ENCODE measurements around the gene SIGMAR1. TPM values are rescaled to one million over a fixed set of nuclear protein-coding genes. Genes with fewer than 3 reads are reported as not detected.
"Not testable (repeated sequence)": the region's sequence is repeated elsewhere in the genome, so short reads cannot be mapped to it uniquely, and the experiment has no call there.

SIGMAR1 gene
- total and polyA plus RNA-seq, 3 donors from 2014 or later = 50.3 to 92.4 (median 87.1) TPM

DNA sequence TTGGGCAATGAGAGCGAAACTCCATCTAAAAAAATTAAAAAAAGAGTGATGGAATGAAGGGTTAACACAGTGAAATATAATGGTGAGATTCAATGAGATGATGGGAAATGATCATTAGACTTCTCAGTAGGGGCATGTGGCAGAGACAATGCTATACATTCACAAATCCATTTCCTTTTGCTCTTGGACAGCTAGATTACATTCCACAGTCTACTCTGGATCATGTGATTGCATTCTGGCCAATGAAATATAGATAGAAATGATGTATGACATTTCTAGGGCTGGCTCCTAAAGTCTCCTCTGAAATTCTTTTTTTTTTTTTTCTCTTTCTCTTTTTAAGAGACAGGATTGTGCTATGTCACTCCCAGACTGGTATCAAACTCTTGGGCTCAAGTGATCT, 5.1 kb upstream of the SIGMAR1 start:
- TF ChIP-seq, protein P1, sequence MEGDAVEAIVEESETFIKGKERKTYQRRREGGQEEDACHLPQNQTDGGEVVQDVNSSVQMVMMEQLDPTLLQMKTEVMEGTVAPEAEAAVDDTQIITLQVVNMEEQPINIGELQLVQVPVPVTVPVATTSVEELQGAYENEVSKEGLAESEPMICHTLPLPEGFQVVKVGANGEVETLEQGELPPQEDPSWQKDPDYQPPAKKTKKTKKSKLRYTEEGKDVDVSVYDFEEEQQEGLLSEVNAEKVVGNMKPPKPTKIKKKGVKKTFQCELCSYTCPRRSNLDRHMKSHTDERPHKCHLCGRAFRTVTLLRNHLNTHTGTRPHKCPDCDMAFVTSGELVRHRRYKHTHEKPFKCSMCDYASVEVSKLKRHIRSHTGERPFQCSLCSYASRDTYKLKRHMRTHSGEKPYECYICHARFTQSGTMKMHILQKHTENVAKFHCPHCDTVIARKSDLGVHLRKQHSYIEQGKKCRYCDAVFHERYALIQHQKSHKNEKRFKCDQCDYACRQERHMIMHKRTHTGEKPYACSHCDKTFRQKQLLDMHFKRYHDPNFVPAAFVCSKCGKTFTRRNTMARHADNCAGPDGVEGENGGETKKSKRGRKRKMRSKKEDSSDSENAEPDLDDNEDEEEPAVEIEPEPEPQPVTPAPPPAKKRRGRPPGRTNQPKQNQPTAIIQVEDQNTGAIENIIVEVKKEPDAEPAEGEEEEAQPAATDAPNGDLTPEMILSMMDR (IDR thresholded peaks at IDR 0.05) = no peak
- no peak for TF ChIP-seq POLR2A (IDR thresholded peaks at IDR 0.05)
- intact Hi-C loops (cut with DNase I; ENCODE audit: low total_unique reads) = no loop called here
- no peaks in the 10 kb centered on the region for H3K9me3 ChIP-seq

DNA sequence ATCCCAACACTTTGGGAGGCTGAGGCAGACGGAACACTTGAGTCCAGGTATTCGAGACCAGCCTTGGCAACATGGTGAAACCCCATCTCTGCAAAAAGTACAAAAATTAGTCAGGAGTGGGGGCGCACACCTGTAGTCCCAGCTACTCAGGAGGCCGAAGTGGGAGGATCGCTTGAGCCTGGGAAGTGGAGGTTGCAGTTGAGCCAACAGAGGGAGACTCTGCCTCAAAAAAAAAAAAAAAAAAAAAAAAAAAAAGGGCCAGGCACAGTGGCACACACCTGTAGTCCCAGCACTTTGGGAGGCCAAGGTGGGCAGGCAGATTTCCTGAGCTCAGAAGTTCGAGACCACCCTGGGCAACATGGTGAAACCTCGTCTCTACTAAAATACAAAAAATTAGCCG, 1.7 kb upstream of the SIGMAR1 start:
- DNase-seq; intact Hi-C loops (cut with DNase I; ENCODE audit: low total_unique reads); H3K27me3 ChIP-seq; H3K9me3 ChIP-seq; H3K4me3 ChIP-seq; H3K36me3 ChIP-seq (ENCODE audit: low read depth, missing control alignments); H3K27ac ChIP-seq: not testable (repeated sequence)
- H3K4me1 ChIP-seq = peaks cover 11% of the 10 kb centered on the region
- WGBS, 2 donors = 83 to 91% methylated on average over 8 of the region's 8 CpGs

More for the DNA sequence above, 5.1 kb upstream of the SIGMAR1 start:
- WGBS, 2 donors = 94 to 100% methylated on average over 1 of the region's 1 CpG
- Histone ChIP-seq H3K4me1 (peaks cover 14% of the 10 kb centered on the region), H3K4me3 (no peak overlapping the region), H3K27me3 (no peaks in the 10 kb centered on the region), H3K36me3 (ENCODE audit: low read depth, missing control alignments) (no peaks in the 10 kb centered on the region), H3K27ac (no peak overlapping the region)
- no peak for DNase-seq

DNA sequence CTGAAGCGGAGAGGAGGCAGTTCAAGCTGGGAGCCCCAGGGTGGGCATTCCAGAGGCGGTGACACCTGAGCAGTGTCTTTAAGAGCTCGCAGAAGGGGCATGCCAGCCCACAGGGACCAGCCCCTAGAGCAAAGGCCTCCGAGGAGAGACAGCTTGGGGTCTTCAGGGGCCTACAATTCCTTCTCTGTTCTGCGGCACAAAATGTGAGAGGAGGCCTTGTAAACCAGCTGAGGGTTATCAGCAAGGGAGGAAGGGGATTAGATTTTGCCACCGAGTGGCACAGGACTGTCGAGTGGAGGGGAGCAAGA, 505 bp upstream of the SIGMAR1 start:
- H3K36me3 ChIP-seq (ENCODE audit: low read depth, missing control alignments) = no peaks in the 10 kb centered on the region
- 14 to 28% methylated on average over 3 to 7 of the region's 7 CpGs for WGBS, 2 donors
- H3K4me1 ChIP-seq = peaks cover 11% of the 10 kb centered on the region
- intact Hi-C loops (cut with DNase I; ENCODE audit: low total_unique reads) = no loop called here
- TF ChIP-seq, protein P1 (IDR thresholded peaks at IDR 0.05) = no peak
- TF ChIP-seq POLR2A (IDR thresholded peaks at IDR 0.05) = no peak
- no peaks in the 10 kb centered on the region for H3K9me3 ChIP-seq
- no peak for DNase-seq
- no peaks in the 10 kb centered on the region for H3K27me3 ChIP-seq
- peak overlapping the region; percentile 74 to 78 for H3K4me3 ChIP-seq
- H3K27ac ChIP-seq = peak overlapping the region; percentile 75 to 83

DNA sequence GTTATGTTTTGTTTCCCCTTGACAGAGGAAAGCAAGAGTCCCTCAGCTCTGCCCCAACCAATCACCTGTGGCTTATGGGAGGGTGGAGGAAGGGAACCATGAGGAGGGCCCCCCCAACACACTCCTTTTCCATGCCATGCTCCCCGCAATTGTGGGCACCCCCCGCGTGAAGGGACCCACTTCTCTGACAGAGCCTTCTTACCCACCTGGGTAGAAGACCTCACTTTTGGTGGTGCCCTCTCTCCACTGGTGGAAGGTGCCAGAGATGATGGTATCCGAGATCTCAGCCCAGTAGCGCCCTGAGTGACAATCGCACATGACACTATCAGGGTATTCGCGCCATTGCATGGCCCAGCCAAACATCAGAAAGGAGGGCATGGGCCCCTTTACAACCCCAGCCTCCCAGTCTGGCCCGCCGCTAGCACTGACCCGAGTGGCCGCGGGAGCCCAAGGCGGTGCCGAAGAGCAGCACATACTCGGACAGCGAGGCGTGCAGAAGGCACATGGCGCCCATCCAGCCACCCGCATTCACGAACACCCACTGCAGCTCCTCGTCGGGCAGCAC, 714 bp downstream of the SIGMAR1 start:
- H3K36me3 ChIP-seq (ENCODE audit: low read depth, missing control alignments) = no peaks in the 10 kb centered on the region
- peak; percentile 60 for DNase-seq
- H3K9me3 ChIP-seq = no peaks in the 10 kb centered on the region
- 10 to 18% methylated on average over 4 to 23 of the region's 23 CpGs for WGBS, 2 donors
- no peak for TF ChIP-seq POLR2A (IDR thresholded peaks at IDR 0.05)
- TF ChIP-seq, protein P1 (IDR thresholded peaks at IDR 0.05) = no peak
- H3K27me3 ChIP-seq = no peaks in the 10 kb centered on the region
- peak overlapping the region; percentile 74 to 78 for H3K4me3 ChIP-seq
- peaks cover 11% of the 10 kb centered on the region for H3K4me1 ChIP-seq
- intact Hi-C loops (cut with DNase I; ENCODE audit: low total_unique reads) = no loop called here
- peak overlapping the region; percentile 65 to 83 for H3K27ac ChIP-seq

DNA sequence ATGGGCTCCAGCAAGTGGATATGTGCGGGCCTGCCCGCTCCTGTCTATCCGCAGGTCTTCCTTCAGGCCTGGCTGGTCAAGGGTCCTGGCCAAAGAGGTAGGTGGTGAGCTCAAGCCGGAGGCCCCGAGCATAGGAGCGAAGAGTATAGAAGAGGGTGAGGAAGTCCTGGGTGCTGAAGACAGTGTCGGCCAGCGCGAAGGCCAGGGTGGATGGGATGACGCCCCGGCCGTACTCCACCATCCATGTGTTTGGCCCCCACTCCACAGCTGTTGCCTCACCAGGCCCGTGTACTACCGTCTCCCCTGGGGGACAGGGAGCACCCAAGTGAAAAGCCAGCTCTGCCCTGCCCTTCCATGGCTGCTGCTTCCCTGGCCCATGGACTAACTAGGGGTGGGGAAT, 2.0 kb downstream of the SIGMAR1 start:
- H3K4me1 ChIP-seq = peaks cover 11% of the 10 kb centered on the region
- WGBS, 2 donors = 94% methylated on average over 14 of the region's 14 CpGs
- no peak overlapping the region for H3K27ac ChIP-seq
- no peaks in the 10 kb centered on the region for H3K36me3 ChIP-seq (ENCODE audit: low read depth, missing control alignments)
- no peak for DNase-seq
- intact Hi-C loops (cut with DNase I; ENCODE audit: low total_unique reads) = no loop called here
- TF ChIP-seq, protein P1 (IDR thresholded peaks at IDR 0.05) = no peak
- TF ChIP-seq POLR2A (IDR thresholded peaks at IDR 0.05) = no peak
- no peaks in the 10 kb centered on the region for H3K9me3 ChIP-seq
- H3K27me3 ChIP-seq = no peaks in the 10 kb centered on the region
- no peak overlapping the region for H3K4me3 ChIP-seq

Measured in testis (tissue), 3 donors.